Left cardiac atrium (tissue), 4 donors: Measurements from ENCODE around the gene EHMT2. TPM values are rescaled to one million over a fixed set of nuclear protein-coding genes. Genes with fewer than 3 reads are reported as not detected.
"Not testable (repeated sequence)": the region's sequence is repeated elsewhere in the genome, so short reads cannot be mapped to it uniquely, and the experiment has no call there.

Experiments
- ATAC-seq, 2 donors: fragments of 200-7000 bp; cut with Tn5 transposase; one replicate each; pipeline ENCODE4 v1.9.1; 2020; ENCODE audit warnings: mild to moderate bottlenecking in 2 of 2, moderate library complexity in 2 of 2
- DNase-seq: peaks from one replicate; pipeline ENCODE4 v3.0.0-alpha.2; 2020
- intact Hi-C, 2 donors: fragments of 100-400 bp; cut with DNase I; formaldehyde crosslinking; loops; one replicate each; pipeline versions ENCODE4 v1.14.1 to v1.15.1; 2022 to 2023
- long read RNA-seq: library from polyadenylated mRNA; unstranded; transcript quantifications from one replicate; pipeline ENCODE4 v2.0.0, GENCODE V29; 2021
- total RNA-seq, 2 donors: library from RNA; stranded (reverse); fragmentation: NEBNext Ultra II Directional; extraction: Animal tissue kit (Norgen Biotek cat#: 25700); gene quantifications; one replicate each; pipeline ENCODE4 v1.2.1, GENCODE V29; 2021
- donor health status: DM: no; HTN: yes; CAD: no.
- donor health status: DM: no; HTN: yes; CAD: no; lungs with severe emphysema.
- donor health status: DM: yes; HTN: yes; CAD: no.
- donor health status: Dilated cardiomyopathy.

Gene EHMT2
- total RNA-seq, result 10 to 100 TPM; 12.9 to 20.2 TPM
- long read RNA-seq, partial matches to known transcripts, result 0 of 3 reads
- long read RNA-seq, other reads (novel, unspliced or antisense), result 0 of 3 reads

GRCh38 chr6:31897612-31898382 lies at the start of gene EHMT2:
Gene EHMT2, minus strand, starts transcription at chr6:31897698. Its CDS starts 21 bp downstream, at chr6:31897677.
- ATAC-seq (peak; percentile 66 to 69), DNase-seq (peak; percentile 84)
- intact Hi-C loops, result no loop called here

- ATAC-seq (no peak), DNase-seq (no peak)
- intact Hi-C loops, result loop anchor here in 1 of 2 donors (5.0 kb wide), 1 partner anchor 40 kb away; no protein-coding TSS in a partner anchor
Measured at GRCh38 chr6:31947070-31947675, 49.7 kb upstream of the EHMT2 start.

- DNase-seq (no peak), ATAC-seq (peak in 1 of 2 donors; percentile 1)
- intact Hi-C loops, result loop anchor here in 1 of 2 donors (5.0 kb wide), 1 partner anchor 39 kb away; no protein-coding TSS in a partner anchor
Measured at GRCh38 chr6:31946370-31946885, 48.9 kb upstream of the EHMT2 start.

- DNase-seq, result peak; percentile 84
- intact Hi-C loops, result loop anchor here in 1 of 2 donors (5.0 kb wide), 1 partner anchor 38 kb away; no protein-coding TSS in a partner anchor
- peak; percentile 84 to 89 for ATAC-seq
Measured at GRCh38 chr6:31945507-31946369, 48.2 kb upstream of the EHMT2 start, which contains the start of gene CFB. Gene CFB, plus strand, starts transcription at chr6:31946095. Its CDS starts 127 bp downstream, at chr6:31946222.

GRCh38 chr6:31945154-31945506 lies 47.6 kb upstream of the EHMT2 start:
- no peak for DNase-seq

GRCh38 chr6:31943742-31944141 lies 46.2 kb upstream of the EHMT2 start:
- DNase-seq (no peak), ATAC-seq (no peak)
- intact Hi-C loops, result no loop called here

More at GRCh38 chr6:31945154-31945506, 47.6 kb upstream of the EHMT2 start:
- no peak for ATAC-seq
- intact Hi-C loops, result loop anchor here in 1 of 2 donors (5.0 kb wide), 1 partner anchor 38 kb away; no protein-coding TSS in a partner anchor

GRCh38 chr6:31940256-31940664 lies 42.8 kb upstream of the EHMT2 start:
- intact Hi-C loops, result no loop called here
- no peak for ATAC-seq
- no peak for DNase-seq

GRCh38 chr6:31935823-31936222 lies 38.3 kb upstream of the EHMT2 start:
- ATAC-seq (no peak), DNase-seq (no peak)
- intact Hi-C loops, result no loop called here

GRCh38 chr6:31935021-31935420 lies 37.5 kb upstream of the EHMT2 start:
- ATAC-seq (no peak), DNase-seq (no peak)
- intact Hi-C loops, result no loop called here

GRCh38 chr6:31933537-31933936 lies 36.0 kb upstream of the EHMT2 start:
- ATAC-seq, result no peak
- intact Hi-C loops, result no loop called here

GRCh38 chr6:31932137-31932536 lies 34.6 kb upstream of the EHMT2 start:
- ATAC-seq, DNase-seq, intact Hi-C loops: not testable (repeated sequence)

More at GRCh38 chr6:31933537-31933936, 36.0 kb upstream of the EHMT2 start:
- DNase-seq, result no peak

GRCh38 chr6:31930962-31931361 lies 33.5 kb upstream of the EHMT2 start:
- intact Hi-C loops, result no loop called here
- ATAC-seq, result no peak
- no peak for DNase-seq

GRCh38 chr6:31928672-31928939 lies 31.1 kb upstream of the EHMT2 start:
- intact Hi-C loops, result no loop called here
- ATAC-seq (no peak), DNase-seq (no peak)

- intact Hi-C loops, result no loop called here
- peak in 1 of 2 donors; percentile 12 for ATAC-seq
- DNase-seq, result no peak
Measured at GRCh38 chr6:31927863-31928671, 30.6 kb upstream of the EHMT2 start.

- peak; percentile 15 to 47 for ATAC-seq
- intact Hi-C loops, result no loop called here
- no peak for DNase-seq
Measured at GRCh38 chr6:31927242-31927862, 29.9 kb upstream of the EHMT2 start, which contains the start of gene C2. Gene C2, plus strand, starts transcription at chr6:31927717. Its CDS starts 36 bp downstream, at chr6:31927753.

GRCh38 chr6:31922942-31923341 lies 25.4 kb upstream of the EHMT2 start:
- intact Hi-C loops, result no loop called here
- ATAC-seq (peak in 1 of 2 donors; percentile 41), DNase-seq (no peak)

GRCh38 chr6:31920811-31921210 lies 23.3 kb upstream of the EHMT2 start:
- ATAC-seq, result peak in 1 of 2 donors; percentile 71
- no peak for DNase-seq
- intact Hi-C loops, result no loop called here
